ENCODE results near the gene GNAQ.

DNA sequence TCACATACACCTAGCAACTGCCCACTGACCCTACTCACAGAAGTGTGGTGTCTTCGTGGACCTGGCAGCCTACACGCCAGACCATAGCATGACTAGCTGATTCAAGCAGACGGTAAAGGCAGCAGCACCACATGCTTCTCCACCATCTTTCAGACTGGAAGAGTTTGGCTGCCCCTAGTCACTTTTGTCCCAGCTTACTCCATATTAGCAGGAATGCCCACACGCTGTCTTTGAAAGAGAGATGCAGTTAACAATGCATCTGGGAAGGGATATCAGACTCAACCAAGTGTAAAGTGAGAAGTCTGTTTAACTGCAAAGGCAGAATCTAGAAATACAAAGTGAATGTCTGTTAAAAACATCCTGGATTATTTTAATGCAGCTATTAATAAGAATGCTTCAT, 206.2 kb downstream of the GNAQ start:
- TF ChIP-seq, protein P1, sequence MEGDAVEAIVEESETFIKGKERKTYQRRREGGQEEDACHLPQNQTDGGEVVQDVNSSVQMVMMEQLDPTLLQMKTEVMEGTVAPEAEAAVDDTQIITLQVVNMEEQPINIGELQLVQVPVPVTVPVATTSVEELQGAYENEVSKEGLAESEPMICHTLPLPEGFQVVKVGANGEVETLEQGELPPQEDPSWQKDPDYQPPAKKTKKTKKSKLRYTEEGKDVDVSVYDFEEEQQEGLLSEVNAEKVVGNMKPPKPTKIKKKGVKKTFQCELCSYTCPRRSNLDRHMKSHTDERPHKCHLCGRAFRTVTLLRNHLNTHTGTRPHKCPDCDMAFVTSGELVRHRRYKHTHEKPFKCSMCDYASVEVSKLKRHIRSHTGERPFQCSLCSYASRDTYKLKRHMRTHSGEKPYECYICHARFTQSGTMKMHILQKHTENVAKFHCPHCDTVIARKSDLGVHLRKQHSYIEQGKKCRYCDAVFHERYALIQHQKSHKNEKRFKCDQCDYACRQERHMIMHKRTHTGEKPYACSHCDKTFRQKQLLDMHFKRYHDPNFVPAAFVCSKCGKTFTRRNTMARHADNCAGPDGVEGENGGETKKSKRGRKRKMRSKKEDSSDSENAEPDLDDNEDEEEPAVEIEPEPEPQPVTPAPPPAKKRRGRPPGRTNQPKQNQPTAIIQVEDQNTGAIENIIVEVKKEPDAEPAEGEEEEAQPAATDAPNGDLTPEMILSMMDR (IDR thresholded peaks at IDR 0.05; ENCODE audit: low read depth, low read length, poor library complexity, severe bottlenecking), result no peak
- TF ChIP-seq EZH2phosphoT487 (IDR thresholded peaks at IDR 0.05; ENCODE audit: borderline replicate concordance, low read length), result no peak

Measured in DOHH2 (cell line).